Stimulated activated CD8-positive, alpha-beta memory T cell treated with anti-CD3 and anti-CD28 coated beads, Interleukin-12 subunit alpha, Interleukin-12 subunit beta, amount 100 ng/mL, for 4 hours (primary cell): ENCODE data around the gene TNS3.
"Not testable (repeated sequence)": the region's sequence is repeated elsewhere in the genome, so short reads cannot be mapped to it uniquely, and the experiment has no call there.

ENCODE experiments used
- DNase-seq: peaks from one replicate; pipeline ENCODE4 v3.0.0-alpha.2; 2020; ENCODE audit warnings: low read depth

TNS3 gene

GRCh38 chr7:47470567-47471357 is 111.1 kb downstream of the TNS3 start:
- no peak for DNase-seq

GRCh38 chr7:47469846-47470245 is 112.1 kb downstream of the TNS3 start:
- not testable (repeated sequence) for DNase-seq

GRCh38 chr7:47466832-47467231 is 115.1 kb downstream of the TNS3 start:
- no peak for DNase-seq

DNA sequence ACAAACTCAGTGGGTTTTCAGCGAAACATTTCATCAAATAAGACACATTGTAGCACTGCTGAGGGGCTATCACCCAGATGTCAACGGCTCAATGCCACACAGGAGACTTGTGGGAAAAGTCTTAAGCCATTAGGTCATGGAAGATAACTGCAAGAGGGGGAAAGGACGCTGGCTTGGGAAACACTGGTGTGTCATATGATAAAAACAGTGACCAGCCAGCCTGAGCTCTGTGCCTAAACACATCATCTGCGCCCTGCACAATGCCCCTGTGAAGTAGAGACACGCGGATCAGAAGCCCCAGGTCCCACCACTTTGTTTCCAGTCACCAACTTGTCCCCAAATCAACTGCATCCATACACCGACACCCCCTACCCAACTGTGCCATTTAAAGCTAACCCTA is 116.7 kb downstream of the TNS3 start:
- DNase-seq, result no peak

DNA sequence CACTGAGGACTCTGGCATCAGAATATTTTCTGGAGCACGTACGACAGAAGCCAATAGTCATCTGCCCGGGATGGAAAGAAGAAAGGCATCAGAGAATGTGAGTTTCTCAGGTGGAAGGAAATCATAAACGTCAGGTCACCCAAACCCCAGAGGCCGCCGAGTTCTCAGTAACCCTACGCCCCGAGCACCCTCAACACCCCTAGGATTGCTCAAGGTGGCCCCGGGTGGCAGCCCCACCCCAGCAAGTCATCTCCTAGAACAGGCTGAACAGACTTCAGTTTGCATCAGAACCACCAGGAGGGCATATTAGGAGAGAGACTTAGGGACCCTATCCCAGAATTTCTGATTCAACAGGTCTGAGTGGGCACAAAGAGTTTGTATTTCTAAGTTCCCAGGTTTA is 117.6 kb downstream of the TNS3 start:
- DNase-seq, result no peak

- no peak for DNase-seq
Observed at GRCh38 chr7:47461746-47462145, 120.2 kb downstream of the TNS3 start.

DNA sequence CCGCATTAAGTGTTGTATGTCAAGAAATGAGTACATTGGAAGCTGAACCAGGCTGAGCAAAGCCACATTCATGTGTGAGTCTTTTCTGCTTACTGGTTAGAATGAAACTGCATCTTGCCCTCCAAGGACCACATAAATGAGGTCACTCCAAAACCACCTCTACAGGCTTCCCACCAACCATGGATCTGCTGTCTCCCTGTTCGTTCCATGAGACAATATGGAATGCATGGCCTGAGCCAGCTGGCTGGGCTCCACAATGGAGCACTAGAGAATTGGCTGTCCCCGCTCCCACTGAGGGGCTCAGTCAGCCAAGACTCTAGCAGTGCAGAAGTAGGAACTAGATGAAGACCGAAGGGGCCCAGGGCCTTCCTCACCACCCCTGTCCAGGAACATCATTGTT is 120.8 kb downstream of the TNS3 start:
- no peak for DNase-seq

- no peak for DNase-seq
Observed at GRCh38 chr7:47460251-47460989, 121.5 kb downstream of the TNS3 start.

GRCh38 chr7:47458486-47458885 is 123.4 kb downstream of the TNS3 start:
- no peak for DNase-seq

DNA sequence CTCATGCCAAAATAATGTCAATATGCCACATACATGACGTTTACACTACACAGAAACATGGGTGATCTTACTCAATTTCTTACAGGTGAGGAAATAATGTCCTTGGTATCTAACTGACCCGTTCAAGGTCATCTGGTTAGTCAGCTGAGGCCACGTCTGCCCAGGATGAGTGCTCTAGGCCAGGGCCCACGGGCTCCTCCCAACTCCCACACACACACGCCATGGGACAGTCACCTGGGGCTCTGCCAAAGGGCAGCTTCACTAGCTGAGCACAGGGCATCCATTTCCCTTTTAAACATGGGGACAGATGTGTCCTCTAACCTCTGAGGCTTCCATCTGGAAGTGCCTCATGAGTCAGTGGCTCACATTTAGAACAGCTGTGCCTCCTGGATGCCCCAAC is 123.9 kb downstream of the TNS3 start:
- DNase-seq, result no peak

- DNase-seq, result no peak
Observed at GRCh38 chr7:47456210-47456955, 125.5 kb downstream of the TNS3 start.

GRCh38 chr7:47455872-47456185 is 126.1 kb downstream of the TNS3 start:
- DNase-seq, result no peak

- DNase-seq, result no peak
Observed at GRCh38 chr7:47454974-47455871, 126.7 kb downstream of the TNS3 start.

DNA sequence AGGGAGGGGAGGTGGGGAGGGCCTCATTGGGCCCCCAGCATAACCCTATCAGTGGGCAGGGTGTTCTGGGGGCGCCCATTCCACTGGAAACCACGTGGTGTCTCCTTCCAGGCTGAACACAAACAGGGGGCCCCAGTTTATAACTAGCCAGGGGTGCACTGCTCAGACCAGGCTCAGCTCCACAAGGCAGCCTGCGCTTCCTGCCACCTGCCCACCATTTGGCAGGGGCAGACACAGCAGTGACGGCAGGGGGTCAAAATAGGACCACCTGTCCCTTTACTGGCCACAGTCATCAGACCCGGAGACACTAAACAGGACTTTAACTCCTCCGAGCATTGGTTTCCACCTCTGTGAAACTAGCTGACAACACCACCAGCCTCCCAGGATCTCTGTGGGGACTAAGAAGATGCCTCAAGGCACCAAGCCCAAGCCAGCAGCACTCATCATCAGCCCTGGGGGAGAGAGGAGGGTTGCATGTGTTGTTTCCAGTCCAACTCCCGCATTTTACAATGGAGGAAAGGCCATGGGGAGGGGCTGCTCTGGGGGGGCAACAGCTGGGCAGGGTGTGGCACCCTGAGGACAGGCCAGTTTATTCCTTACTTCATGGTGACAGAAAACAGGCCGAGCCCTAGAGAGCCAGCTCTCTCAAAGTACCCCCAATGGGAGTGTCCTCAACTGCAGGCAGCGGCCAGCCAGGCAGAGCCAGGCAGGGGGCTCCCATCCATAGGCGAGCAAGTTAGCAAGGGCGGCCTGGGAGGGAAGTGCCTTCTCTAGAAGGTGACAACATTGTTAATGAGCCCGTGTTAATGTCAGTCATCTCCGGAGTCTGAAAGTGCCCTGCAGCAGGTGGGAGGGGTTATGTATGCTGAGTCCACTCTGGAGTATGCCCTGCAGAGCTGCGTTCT is 127.6 kb downstream of the TNS3 start:
- DNase-seq, result no peak

GRCh38 chr7:47453093-47454061 is 128.5 kb downstream of the TNS3 start:
- DNase-seq, result no peak

DNA sequence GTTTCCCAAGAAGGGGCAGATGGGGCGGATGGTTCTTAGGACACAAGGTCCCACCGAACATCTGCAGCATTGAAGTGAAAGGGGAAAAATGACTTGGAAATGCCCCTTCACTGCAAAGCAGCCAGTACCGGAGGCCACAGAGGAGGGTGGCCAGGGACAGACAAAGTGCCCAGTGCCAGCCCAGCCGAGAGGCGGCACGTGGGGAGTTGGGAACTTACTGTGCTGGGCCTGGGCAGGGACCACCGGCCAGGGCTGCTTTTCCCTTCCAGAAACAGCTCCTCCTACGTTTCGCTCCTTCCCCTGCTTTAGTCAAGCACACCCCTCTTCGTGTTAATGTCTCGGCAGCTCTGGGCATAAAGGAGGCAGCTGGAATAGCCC is 129.2 kb downstream of the TNS3 start:
- no peak for DNase-seq

DNA sequence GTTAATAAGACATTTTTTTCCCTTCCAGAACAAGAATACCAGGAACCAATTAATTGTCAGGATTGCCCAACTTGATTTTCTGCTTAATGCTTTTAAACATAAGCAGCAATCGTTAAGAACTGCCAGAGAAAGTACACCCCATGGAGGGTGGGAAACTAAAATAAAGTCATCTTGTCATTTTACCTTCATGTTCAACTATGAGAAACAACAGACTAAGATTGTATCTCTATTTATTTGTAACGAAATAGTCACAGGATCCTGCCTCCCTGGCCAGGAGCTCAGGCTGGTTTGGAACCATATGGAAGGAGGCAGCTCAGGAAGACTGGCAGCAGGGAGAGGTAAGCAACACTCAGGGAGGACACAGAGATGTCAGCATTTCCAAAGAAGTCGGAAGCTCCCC is 129.6 kb downstream of the TNS3 start:
- no peak for DNase-seq

GRCh38 chr7:47451851-47452205 is 130.1 kb downstream of the TNS3 start:
- DNase-seq, result no peak

- DNase-seq, result no peak
Observed at GRCh38 chr7:47449810-47450590, 131.9 kb downstream of the TNS3 start.
